Activated CD4-positive, alpha-beta T cell treated with anti-CD3 and anti-CD28 coated beads, Interleukin-2, amount 50 U/mL, for 16 hours (primary cell): Measurements from ENCODE around the gene DZIP1.

Experiments
- DNase-seq: peaks from one replicate; pipeline ENCODE4 v3.0.0-alpha.2; 2020

The DZIP1 gene

GRCh38 chr13:95642028-95642621 lies 2.4 kb downstream of the DZIP1 start:
- DNase-seq: no peak

- no peak for DNase-seq
These were observed 3.0 kb downstream of the DZIP1 start for GRCh38 chr13:95641291-95642027.

GRCh38 chr13:95636853-95637252 lies 7.7 kb downstream of the DZIP1 start:
- DNase-seq: peak; percentile 34

- no peak for DNase-seq
These were observed 13.9 kb downstream of the DZIP1 start for GRCh38 chr13:95630593-95630992.

- no peak for DNase-seq
These were observed 15.4 kb downstream of the DZIP1 start for GRCh38 chr13:95629071-95629470.

GRCh38 chr13:95628488-95628887 lies 16.0 kb downstream of the DZIP1 start:
- DNase-seq: no peak

- DNase-seq: no peak
These were observed 16.9 kb downstream of the DZIP1 start for GRCh38 chr13:95627590-95627989.

GRCh38 chr13:95626768-95627167 lies 17.7 kb downstream of the DZIP1 start:
- no peak for DNase-seq

- DNase-seq: peak; percentile 42
These were observed 20.5 kb downstream of the DZIP1 start for GRCh38 chr13:95624020-95624419.

- DNase-seq: no peak
These were observed 21.4 kb downstream of the DZIP1 start for GRCh38 chr13:95623141-95623540.

GRCh38 chr13:95620825-95621498 lies 23.5 kb downstream of the DZIP1 start:
- no peak for DNase-seq

- no peak for DNase-seq
These were observed 24.3 kb downstream of the DZIP1 start for GRCh38 chr13:95620030-95620824.

GRCh38 chr13:95615539-95615938 lies 29.0 kb downstream of the DZIP1 start:
- DNase-seq: no peak

- no peak for DNase-seq
These were observed 29.8 kb downstream of the DZIP1 start for GRCh38 chr13:95614641-95615245.

- no peak for DNase-seq
These were observed 35.7 kb downstream of the DZIP1 start for GRCh38 chr13:95608640-95609323.

- DNase-seq: no peak
These were observed 37.1 kb downstream of the DZIP1 start for GRCh38 chr13:95607366-95607765.

- DNase-seq: no peak
These were observed 38.9 kb downstream of the DZIP1 start for GRCh38 chr13:95605448-95606125.

- DNase-seq: no peak
These were observed 40.0 kb downstream of the DZIP1 start for GRCh38 chr13:95604556-95604915.

- no peak for DNase-seq
These were observed 40.5 kb downstream of the DZIP1 start for GRCh38 chr13:95603887-95604555.

GRCh38 chr13:95601906-95602305 lies 42.6 kb downstream of the DZIP1 start:
- DNase-seq: no peak

GRCh38 chr13:95601216-95601615 lies 43.3 kb downstream of the DZIP1 start:
- no peak for DNase-seq
